ENCODE measurements around the gene PRKCZ.
A peak's percentile ranks its signal among the peaks of the same experiment; 100 is the strongest.

PRKCZ gene

DNA sequence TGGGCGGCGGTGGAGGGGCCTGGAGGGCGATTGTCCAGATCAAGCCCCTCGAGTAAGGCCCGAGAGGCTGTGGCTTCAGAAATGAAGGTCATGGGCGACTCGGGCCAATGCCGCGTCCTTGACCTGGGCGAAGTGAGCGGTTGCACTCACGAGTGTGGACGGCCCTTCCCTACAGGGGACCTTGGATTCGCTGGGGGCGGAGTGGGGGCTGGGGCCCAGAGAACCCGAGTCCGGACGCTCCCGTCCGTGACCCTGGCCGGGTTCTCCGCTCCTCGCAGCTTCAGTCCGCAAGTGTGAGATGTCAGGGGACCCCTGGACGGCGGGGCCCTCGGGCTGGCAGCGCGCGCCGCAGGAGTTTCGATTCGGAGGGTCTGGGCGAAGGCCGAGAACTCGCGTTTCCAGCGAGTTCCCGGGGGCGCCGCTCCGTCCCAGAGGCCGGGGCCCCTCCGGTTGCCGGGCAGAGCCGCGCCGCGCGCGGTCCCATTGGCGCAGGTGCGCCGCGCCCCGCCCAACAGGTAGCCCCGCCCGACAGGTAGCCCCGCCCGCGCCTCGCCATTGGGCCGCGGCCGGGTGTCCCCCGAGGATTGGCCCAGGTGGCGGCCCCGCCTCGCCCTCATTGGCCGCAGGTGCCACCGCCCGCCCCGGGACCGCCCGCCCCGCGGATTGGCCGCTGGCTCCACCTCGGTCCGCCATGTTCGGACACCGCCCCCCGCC is at the start of gene PRKCZ:
TSS of gene PRKCZ (plus strand) at position 694 of the 714 bp plus-strand sequence. CDS start 220 bp downstream, outside the sequence.
- DNase-seq, result peak; percentile 62 to 72

DNA sequence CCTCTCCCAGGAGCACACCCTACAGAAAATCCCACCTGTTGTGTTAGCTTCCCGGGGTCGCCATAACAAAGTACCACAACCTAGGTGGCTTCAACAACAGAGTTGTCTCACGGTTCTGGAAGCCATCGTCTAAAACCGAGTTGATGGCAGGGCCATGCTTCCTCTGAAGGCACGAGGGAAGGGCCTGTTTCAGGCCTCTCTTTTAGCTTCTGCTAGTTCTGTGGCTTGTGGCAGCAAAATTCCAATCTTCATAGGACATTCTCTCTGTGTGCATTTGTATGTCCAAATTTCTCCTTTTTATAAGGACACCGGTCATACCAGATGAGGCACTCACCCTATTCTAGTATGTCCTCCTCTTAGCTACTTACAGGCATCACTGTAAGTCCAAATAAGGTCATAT is 49.8 kb upstream of the PRKCZ start:
- no peak for DNase-seq

DNA sequence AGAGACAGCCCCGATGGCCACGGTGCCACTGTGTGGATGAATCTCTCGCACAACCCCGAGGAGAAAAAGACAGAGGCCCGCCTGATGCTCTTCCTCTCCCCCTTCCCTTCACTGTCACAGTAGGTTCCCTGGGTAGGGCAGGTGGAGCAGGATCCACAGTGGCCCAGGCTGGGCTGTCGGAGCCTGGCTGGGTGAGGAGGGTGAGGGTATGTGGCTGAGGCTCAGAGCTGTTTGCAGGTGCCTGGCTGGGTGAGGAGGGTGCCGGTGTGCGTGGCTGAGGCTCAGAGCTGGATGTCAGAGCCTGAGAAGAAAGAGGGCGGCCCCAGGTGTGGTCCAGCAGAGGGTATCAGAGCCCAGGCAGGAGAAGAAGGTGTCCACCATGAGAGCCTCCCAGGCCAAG is 49.4 kb upstream of the PRKCZ start:
- DNase-seq, result no peak

- DNase-seq, result no peak
Observed at GRCh38 chr1:2001773-2002411, 48.3 kb upstream of the PRKCZ start.

DNA sequence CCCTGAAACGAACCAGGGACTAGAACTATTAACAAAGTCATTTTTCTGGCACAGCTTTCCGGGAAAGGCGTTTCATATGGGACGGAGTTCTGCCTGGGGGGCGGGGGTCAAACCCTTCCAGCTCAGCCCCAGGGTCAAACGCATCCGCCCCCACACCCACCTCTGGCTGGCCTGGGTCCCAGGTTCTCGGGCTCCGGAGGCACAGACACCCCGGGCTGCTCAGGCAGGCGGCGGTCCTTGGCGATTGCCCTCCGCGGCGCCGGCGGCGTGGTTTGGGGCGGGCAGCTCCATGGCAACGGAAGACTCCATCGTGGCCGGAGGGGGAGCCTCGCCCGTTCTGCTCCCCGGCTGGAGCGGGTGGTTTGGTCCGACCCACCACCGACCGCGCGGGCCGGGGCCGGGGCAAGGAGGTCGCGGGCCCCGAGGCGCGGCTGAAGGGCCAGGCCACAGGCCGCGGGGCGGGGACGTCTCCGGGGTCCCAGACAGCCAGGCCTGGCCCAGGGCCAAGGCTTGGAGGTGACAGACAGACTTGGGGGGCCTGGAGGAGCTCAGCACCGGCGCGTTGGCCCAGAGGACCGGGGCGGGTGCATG is 46.6 kb upstream of the PRKCZ start, which contains the start of gene CFAP74:
TSS of gene CFAP74 (minus strand) at position 246 of the 591 bp plus-strand sequence. CDS start 12,830 bp downstream, outside the sequence.
- no peak for DNase-seq

- no peak for DNase-seq
Observed at GRCh38 chr1:2004856-2005255, 45.4 kb upstream of the PRKCZ start.

- no peak for DNase-seq
Observed at GRCh38 chr1:2009101-2010053, 40.8 kb upstream of the PRKCZ start.

DNA sequence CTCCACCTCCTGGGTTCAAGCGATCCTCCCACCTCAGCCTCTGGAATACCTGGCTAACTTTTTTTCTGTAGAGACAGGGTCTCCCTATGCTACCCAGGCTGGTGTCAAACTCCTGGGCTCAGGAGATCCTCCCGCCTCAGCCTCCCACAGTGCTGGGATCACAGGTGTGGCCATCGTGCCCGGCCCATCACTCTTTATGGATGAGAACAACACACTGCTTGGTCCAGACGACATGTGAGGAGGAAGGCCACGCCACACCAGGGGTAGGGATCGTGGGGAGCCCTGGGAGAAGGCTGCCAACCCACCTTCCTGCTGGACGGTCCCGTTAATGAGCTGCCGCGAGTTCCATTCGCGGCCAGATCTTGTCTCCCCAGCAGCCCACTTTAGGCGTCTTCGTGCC is 36.0 kb upstream of the PRKCZ start:
- DNase-seq, result no peak

GRCh38 chr1:2014741-2015735 is 35.2 kb upstream of the PRKCZ start:
- DNase-seq, result no peak

DNA sequence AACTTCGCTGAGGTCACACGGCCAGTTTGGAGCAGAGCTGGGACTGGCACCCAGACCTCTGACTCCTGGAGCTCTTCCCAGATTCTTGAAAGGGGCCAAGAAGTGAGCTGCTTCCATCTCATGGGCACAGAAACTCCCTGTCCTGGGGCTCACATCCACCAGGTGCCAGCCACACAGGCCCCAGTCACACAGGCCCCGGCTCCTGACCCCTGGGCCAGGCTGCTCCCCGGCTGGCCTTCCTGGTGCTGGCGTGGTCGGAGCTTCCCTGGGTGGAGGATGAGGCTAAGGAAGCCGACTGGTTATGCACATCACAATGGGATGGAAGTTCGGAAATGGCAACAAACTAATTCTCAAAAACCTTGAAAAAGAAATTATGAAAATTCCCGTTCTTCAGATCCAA is 34.1 kb upstream of the PRKCZ start:
- DNase-seq, result no peak

- DNase-seq, result no peak
Observed at GRCh38 chr1:2018217-2019171, 31.7 kb upstream of the PRKCZ start.

DNA sequence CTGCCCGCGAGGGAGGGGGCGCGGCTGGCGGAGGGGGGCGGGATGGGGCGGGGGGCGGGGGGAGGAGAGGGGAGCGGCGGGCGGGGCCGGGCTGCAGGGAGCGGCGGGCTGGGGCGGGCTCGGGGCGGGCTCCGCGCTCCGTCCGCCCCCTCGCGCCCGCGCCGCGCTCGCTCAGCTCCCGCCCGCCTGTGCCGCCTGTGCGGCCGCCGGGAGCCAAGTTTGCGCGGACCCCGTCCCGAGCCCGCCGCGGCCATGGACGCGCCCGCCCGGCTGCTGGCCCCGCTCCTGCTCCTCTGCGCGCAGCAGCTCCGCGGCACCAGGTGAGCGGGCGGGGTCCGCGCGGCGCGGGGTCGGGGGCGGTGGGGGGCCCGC is 31.1 kb upstream of the PRKCZ start, which contains the start of gene GABRD:
TSS of gene GABRD (plus strand) at position 174 of the 372 bp plus-strand sequence. CDS start at position 253, 79 bp downstream.
- no peak for DNase-seq

GRCh38 chr1:2019571-2020309 is 30.5 kb upstream of the PRKCZ start:
- no peak for DNase-seq

GRCh38 chr1:2020310-2020655 is 29.9 kb upstream of the PRKCZ start:
- DNase-seq, result no peak

- no peak for DNase-seq
Observed at GRCh38 chr1:2021550-2021949, 28.7 kb upstream of the PRKCZ start.

- DNase-seq, result no peak
Observed at GRCh38 chr1:2022063-2022770, 28.0 kb upstream of the PRKCZ start.

GRCh38 chr1:2023187-2023586 is 27.0 kb upstream of the PRKCZ start:
- DNase-seq, result no peak

DNA sequence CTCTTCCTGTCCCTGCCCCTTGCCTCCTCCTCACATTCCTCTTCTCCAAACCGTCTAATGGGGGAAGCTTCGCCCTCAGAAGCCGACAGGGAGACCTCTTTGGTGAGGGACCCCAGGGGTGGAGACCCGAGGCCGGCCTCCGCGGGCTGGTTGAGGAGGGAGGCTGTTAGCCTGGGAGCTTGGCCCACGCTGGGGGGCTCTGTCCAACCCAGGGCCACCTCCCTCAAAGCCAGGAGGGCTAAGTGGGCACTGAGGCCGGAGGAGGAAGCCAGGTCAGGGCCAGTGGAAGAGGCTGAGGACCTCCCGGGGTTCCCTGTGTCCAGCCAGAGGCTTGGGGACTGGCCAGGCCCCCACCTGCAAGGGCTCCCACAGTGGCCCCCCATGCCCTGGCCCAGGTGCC is 25.8 kb upstream of the PRKCZ start:
- DNase-seq, result no peak

GRCh38 chr1:2024887-2025286 is 25.3 kb upstream of the PRKCZ start:
- DNase-seq, result no peak
